Vagina (tissue), 2 donors: ENCODE measurements around the gene PFKFB2.
"Not testable (repeated sequence)": the region's sequence is repeated elsewhere in the genome, so short reads cannot be mapped to it uniquely, and the experiment has no call there.

Experiments
- POLR2A ChIP-seq, 2 donors: fragments of 450-650 bp; IDR thresholded peaks; one replicate each; pipeline ENCODE4 v1.6.1; 2017; ENCODE audit warnings: antibody characterized with exemption in 2 of 2, mild to moderate bottlenecking in 2 of 2, moderate library complexity in 2 of 2
- TF ChIP-seq, protein P1 (sequence below), 3 experiments: fragments of 450-650 bp in 2 of 3; fragments of 200-600 bp in 1 of 3; sonication (generic) in 1 of 3; IDR thresholded peaks; one replicate each; pipeline ENCODE4 v1.5.1; 2017 to 2019; ENCODE audit warnings: antibody characterized with exemption in 3 of 3, mild to moderate bottlenecking in 2 of 3, moderate library complexity in 2 of 3

- TF ChIP-seq, protein P1, sequence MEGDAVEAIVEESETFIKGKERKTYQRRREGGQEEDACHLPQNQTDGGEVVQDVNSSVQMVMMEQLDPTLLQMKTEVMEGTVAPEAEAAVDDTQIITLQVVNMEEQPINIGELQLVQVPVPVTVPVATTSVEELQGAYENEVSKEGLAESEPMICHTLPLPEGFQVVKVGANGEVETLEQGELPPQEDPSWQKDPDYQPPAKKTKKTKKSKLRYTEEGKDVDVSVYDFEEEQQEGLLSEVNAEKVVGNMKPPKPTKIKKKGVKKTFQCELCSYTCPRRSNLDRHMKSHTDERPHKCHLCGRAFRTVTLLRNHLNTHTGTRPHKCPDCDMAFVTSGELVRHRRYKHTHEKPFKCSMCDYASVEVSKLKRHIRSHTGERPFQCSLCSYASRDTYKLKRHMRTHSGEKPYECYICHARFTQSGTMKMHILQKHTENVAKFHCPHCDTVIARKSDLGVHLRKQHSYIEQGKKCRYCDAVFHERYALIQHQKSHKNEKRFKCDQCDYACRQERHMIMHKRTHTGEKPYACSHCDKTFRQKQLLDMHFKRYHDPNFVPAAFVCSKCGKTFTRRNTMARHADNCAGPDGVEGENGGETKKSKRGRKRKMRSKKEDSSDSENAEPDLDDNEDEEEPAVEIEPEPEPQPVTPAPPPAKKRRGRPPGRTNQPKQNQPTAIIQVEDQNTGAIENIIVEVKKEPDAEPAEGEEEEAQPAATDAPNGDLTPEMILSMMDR (IDR thresholded peaks at IDR 0.05), result not testable (repeated sequence)
- not testable (repeated sequence) for TF ChIP-seq POLR2A (IDR thresholded peaks at IDR 0.05)
These were observed 11.7 kb upstream of the PFKFB2 start for GRCh38 chr1:207041397-207041796.
